GM23248 (cell line): ENCODE data around the gene CNST.

ENCODE experiments used
- EZH2 ChIP-seq: fragments of 200-600 bp; sonication (generic); IDR thresholded peaks from 2 replicates; pipeline ENCODE4 v1.6.1; 2018; ENCODE audit warnings: antibody characterized with exemption, mild to moderate bottlenecking; ENCODE audit not compliant: insufficient read depth, poor library complexity, severe bottlenecking
- EZH2phosphoT487 ChIP-seq: fragments of 200-600 bp; sonication (generic); IDR thresholded peaks from 2 replicates; pipeline ENCODE4 v1.6.1; 2018; ENCODE audit warnings: antibody characterized with exemption, moderate library complexity, mild to moderate bottlenecking, low read depth; ENCODE audit not compliant: insufficient read depth

DNA sequence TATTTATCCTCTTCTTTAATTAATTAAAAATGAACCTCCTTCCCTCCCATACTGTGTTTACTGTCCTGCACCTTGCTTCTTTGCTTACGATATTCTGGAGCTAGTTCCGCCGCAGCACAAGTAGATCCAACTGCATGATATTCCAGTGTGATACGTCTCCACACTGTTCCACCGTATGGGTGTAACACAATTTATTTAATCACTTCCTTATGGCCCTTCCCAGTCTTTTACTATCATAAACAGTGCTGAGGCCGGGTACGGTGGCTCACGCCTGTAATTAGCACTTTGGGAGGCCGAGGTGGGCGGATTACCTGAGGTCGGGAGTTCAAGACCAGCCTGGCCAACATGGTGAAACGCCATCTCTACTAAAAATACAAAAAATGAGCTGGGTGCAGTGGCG is 25.7 kb downstream of the CNST start:
- TF ChIP-seq EZH2phosphoT487: no peak
- TF ChIP-seq EZH2: no peak
